Loucy (cell line): ENCODE data around the gene AMOTL2.

ENCODE experiments used
- H2AFZ ChIP-seq: fragments of 200-600 bp; sonication (generic); 2 replicates; pipeline ENCODE4 v1.6.0; 2016; ENCODE audit warnings: antibody characterized with exemption, mild to moderate bottlenecking, low read length, moderate library complexity
- H3F3A ChIP-seq: fragments of 200-600 bp; 2 replicates; pipeline ENCODE4 v1.6.0; 2016; ENCODE audit warnings: antibody characterized with exemption, low read depth, mild to moderate bottlenecking
- H3K27me3 ChIP-seq: fragments of 200-600 bp; sonication (generic); 2 replicates; pipeline ENCODE4 v1.6.1; 2014; ENCODE audit warnings: low read length, mild to moderate bottlenecking; ENCODE audit not compliant: insufficient read depth, poor library complexity, severe bottlenecking
- H3K36me3 ChIP-seq: fragments of 200-600 bp; sonication (generic); 2 replicates; pipeline ENCODE4 v1.6.1; 2016; ENCODE audit warnings: low read length; ENCODE audit not compliant: insufficient read depth
- H3K4me1 ChIP-seq: fragments of 200-600 bp; sonication (generic); 2 replicates; pipeline ENCODE4 v1.5.1; 2014; ENCODE audit warnings: low read length, mild to moderate bottlenecking; ENCODE audit not compliant: insufficient read depth, poor library complexity, severe bottlenecking
- H3K4me2 ChIP-seq: fragments of 200-600 bp; sonication (generic); 2 replicates; pipeline ENCODE4 v1.6.0; 2014; ENCODE audit warnings: antibody characterized with exemption, low read length, low read depth, mild to moderate bottlenecking; ENCODE audit not compliant: poor library complexity, severe bottlenecking
- H3K4me3 ChIP-seq: fragments of 200-600 bp; sonication (generic); 2 replicates; pipeline ENCODE4 v1.5.1; 2014; ENCODE audit warnings: low read length, mild to moderate bottlenecking, mixed read lengths; ENCODE audit not compliant: poor library complexity, severe bottlenecking
- H3K79me2 ChIP-seq: fragments of 200-600 bp; sonication (generic); 2 replicates; pipeline ENCODE4 v1.6.1; 2014; ENCODE audit warnings: low read length; ENCODE audit not compliant: insufficient read depth
- H3K9ac ChIP-seq: fragments of 200-600 bp; sonication (generic); 2 replicates; pipeline ENCODE4 v1.6.0; 2014; ENCODE audit warnings: mild to moderate bottlenecking, low read depth, low read length, moderate library complexity; ENCODE audit not compliant: poor library complexity, severe bottlenecking
- H3K9me2 ChIP-seq: fragments of 200-600 bp; sonication (generic); replicated peaks from 2 replicates; pipeline ENCODE4 v1.6.1; 2016; ENCODE audit warnings: low read depth, low read length, mixed read lengths
- H3K9me3 ChIP-seq: fragments of 200-600 bp; sonication (generic); 2 replicates; pipeline ENCODE4 v1.6.1; 2014; ENCODE audit warnings: mild to moderate bottlenecking, antibody characterized with exemption, low read length, low read depth; ENCODE audit not compliant: insufficient read depth
- H4K20me1 ChIP-seq: fragments of 200-600 bp; sonication (generic); 2 replicates; pipeline ENCODE4 v1.6.0; 2014; ENCODE audit warnings: antibody characterized with exemption, low read length, mild to moderate bottlenecking; ENCODE audit not compliant: insufficient read depth, poor library complexity, severe bottlenecking
- EZH2phosphoT487 ChIP-seq: fragments of 200-600 bp; IDR thresholded peaks from 2 replicates; pipeline ENCODE4 v1.6.1; 2018; ENCODE audit warnings: antibody characterized with exemption, mild to moderate bottlenecking, moderate library complexity, borderline replicate concordance
- TF ChIP-seq, protein P1 (sequence below): fragments of 200-600 bp; sonication (generic); conservative IDR thresholded peaks from 2 replicates; pipeline ENCODE4 v1.5.1; 2014; ENCODE audit warnings: mild to moderate bottlenecking, antibody characterized with exemption, low read length

Gene AMOTL2

GRCh38 chr3:134318166-134318565 lies 56.1 kb downstream of the AMOTL2 start:
- no peak overlapping the region for H3K4me2 ChIP-seq
- no peaks in the 10 kb centered on the region for H3K79me2 ChIP-seq
- H3K9ac ChIP-seq: no peak overlapping the region
- no peak for TF ChIP-seq EZH2phosphoT487
- TF ChIP-seq, protein P1, sequence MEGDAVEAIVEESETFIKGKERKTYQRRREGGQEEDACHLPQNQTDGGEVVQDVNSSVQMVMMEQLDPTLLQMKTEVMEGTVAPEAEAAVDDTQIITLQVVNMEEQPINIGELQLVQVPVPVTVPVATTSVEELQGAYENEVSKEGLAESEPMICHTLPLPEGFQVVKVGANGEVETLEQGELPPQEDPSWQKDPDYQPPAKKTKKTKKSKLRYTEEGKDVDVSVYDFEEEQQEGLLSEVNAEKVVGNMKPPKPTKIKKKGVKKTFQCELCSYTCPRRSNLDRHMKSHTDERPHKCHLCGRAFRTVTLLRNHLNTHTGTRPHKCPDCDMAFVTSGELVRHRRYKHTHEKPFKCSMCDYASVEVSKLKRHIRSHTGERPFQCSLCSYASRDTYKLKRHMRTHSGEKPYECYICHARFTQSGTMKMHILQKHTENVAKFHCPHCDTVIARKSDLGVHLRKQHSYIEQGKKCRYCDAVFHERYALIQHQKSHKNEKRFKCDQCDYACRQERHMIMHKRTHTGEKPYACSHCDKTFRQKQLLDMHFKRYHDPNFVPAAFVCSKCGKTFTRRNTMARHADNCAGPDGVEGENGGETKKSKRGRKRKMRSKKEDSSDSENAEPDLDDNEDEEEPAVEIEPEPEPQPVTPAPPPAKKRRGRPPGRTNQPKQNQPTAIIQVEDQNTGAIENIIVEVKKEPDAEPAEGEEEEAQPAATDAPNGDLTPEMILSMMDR: no peak
- H3K9me3 ChIP-seq: no peaks in the 10 kb centered on the region
- no peaks in the 10 kb centered on the region for H3K4me1 ChIP-seq
- no peaks in the 10 kb centered on the region for H3F3A ChIP-seq
- H3K36me3 ChIP-seq: no peaks in the 10 kb centered on the region
- H4K20me1 ChIP-seq: no peaks in the 10 kb centered on the region
- H3K4me3 ChIP-seq: no peak overlapping the region
- H3K27me3 ChIP-seq: no peaks in the 10 kb centered on the region
- no peaks in the 10 kb centered on the region for H3K9me2 ChIP-seq
- H2AFZ ChIP-seq: no peak overlapping the region

DNA sequence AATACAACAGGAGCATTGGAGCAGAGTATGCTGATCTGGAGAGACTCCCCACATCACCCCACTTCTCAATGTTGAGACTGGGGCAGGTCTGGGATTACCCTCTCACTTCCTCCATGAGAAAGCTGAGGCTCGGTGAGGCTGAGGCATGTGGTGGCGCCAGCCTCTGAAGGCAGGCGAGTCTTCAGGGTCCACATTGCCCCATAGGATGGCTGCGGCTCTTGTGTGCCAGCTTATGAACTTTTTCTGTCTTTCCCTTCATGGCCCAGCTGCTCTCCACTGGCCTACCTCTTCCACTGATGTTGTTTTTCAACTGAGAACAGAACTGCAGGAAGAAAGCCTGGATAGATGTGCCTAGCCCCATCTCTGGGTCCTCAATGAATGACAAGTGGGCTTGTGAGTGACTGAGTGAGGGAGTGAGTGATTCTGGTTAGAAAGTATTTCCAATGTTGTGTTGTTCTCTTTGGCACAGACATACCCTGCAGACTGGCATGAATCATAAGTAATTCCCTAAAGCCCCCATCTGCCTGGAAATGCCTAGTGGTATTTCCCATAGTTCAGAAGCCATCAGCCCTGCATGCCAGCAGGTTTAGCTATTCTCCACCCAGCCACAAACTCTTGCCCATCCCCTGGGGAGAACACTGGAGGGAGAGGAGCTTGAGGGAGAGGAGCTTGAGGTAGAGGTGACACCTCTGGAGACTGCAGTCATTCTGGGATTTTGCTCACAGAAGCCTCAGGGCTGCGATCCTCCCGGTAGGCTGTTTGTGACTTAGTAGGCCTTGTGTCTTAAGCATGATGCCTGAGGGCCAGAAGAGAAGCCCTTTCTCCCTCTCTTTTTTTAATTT lies 56.9 kb downstream of the AMOTL2 start:
- Histone ChIP-seq H3K4me2 (no peak overlapping the region), H3K36me3 (no peaks in the 10 kb centered on the region), H3K27me3 (no peaks in the 10 kb centered on the region), H3K9ac (no peak overlapping the region), H3F3A (no peaks in the 10 kb centered on the region), H4K20me1 (no peaks in the 10 kb centered on the region), H3K4me3 (no peak overlapping the region), H2AFZ (no peak overlapping the region), H3K9me3 (no peaks in the 10 kb centered on the region), H3K79me2 (no peaks in the 10 kb centered on the region), H3K4me1 (no peaks in the 10 kb centered on the region), H3K9me2 (no peaks in the 10 kb centered on the region)
- TF ChIP-seq, protein P1: no peak
- TF ChIP-seq EZH2phosphoT487: no peak

GRCh38 chr3:134315286-134316106 lies 58.8 kb downstream of the AMOTL2 start:
- Histone ChIP-seq H3K9ac (no peak overlapping the region), H3K27me3 (no peaks in the 10 kb centered on the region), H3K4me3 (no peak overlapping the region), H3K4me2 (no peak overlapping the region), H2AFZ (no peak overlapping the region), H3K9me2 (no peaks in the 10 kb centered on the region), H3F3A (no peaks in the 10 kb centered on the region), H4K20me1 (no peaks in the 10 kb centered on the region), H3K9me3 (no peaks in the 10 kb centered on the region), H3K4me1 (no peaks in the 10 kb centered on the region), H3K36me3 (no peaks in the 10 kb centered on the region), H3K79me2 (no peaks in the 10 kb centered on the region)
- TF ChIP-seq, protein P1: no peak
- TF ChIP-seq EZH2phosphoT487: no peak
